ENCODE results near the gene RXRA.

- no peak for TF ChIP-seq EZH2 (IDR thresholded peaks at IDR 0.05)
- TF ChIP-seq POLR2AphosphoS5 (IDR thresholded peaks at IDR 0.05; ENCODE audit: borderline replicate concordance, low read depth, low read length), result no peak
These were observed 1.5 kb downstream of the RXRA start for GRCh38 chr9:134327671-134328231.
